NCI-H1694 (cell line): ENCODE results near the gene TRAPPC10.
"Not testable (repeated sequence)": the region's sequence is repeated elsewhere in the genome, so short reads cannot be mapped to it uniquely, and the experiment has no call there.

Source experiments
- DNase-seq: peaks from one replicate; lab custom pipeline; 2025; lab: John Stamatoyannopoulos, UW

TRAPPC10 gene

GRCh38 chr21:44145616-44146015 lies 133.5 kb downstream of the TRAPPC10 start:
- not testable (repeated sequence) for DNase-seq

DNA sequence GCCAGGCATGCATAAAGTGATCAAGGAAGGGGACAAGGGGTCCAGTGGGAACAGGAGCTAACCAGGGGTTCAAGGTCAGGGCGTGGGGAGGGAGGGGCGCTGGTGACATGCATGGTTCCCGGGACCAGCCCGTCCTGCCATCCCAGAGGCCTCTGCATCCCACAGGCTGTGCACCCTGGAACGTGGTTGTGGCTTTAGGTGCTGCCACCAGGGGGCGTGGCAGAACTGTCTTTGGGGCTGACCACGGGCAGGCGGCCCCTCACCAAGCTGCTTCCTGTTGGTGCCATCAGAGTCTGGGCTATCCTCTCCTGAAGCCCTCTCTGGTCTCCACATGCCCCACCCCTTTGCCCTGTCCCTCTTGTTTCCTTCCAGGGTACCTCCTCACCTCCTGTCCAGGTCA lies 135.0 kb downstream of the TRAPPC10 start:
- not testable (repeated sequence) for DNase-seq

DNA sequence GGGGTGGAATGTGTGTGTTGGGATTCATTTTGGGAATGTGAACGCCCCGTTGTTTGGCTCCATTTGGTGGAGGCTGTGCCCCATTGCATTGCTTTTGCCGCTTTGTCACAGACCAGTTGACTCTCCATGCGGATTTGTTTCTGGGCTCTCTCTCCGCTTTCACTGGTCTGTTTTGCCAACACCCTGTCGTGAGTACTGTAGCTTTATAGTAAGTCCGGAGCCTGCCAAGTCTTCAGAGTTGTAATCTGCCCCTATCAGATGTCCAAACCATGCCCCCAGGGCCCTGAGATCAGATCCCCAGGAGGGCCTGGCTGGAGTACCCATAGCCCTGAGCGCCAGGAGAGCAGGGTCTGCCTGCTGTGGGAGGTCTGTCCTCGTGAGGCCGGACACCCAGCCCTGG lies 138.1 kb downstream of the TRAPPC10 start:
- DNase-seq: not testable (repeated sequence)

DNA sequence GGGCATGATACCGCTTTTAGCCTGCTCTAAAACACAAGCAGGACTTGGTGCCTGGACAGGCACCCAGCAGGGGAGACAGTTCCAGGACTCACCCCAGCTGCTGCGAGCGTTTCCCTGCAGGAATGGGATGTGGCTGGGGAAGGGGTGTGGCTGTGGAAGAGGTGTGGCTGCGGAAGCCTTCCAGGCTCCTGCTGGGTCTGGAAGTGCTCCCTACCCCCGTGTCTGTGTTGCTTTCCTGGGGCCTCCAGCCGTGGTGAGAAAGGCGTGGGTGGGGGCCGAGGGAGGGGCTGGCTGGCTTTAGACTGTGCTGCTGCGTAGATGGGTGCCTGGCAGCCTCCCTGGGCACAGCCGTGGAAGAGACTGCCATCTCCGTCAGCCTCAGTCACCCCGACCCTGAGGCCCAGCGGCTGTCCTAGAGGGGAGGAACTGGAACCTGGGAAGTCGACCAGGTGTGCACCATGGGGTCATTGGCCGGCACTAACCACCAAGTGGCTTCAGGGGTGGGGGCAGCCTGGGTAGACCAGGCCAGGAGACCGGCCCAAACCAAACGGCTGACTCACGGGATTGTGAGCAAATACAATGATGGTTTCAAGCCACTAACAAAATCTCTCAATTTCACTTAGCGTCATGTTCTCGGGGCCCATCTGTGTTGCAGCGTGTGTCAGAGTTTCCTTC lies 141.2 kb downstream of the TRAPPC10 start:
- DNase-seq: not testable (repeated sequence)

- DNase-seq: not testable (repeated sequence)
Observed at GRCh38 chr21:44153889-44154228, 141.8 kb downstream of the TRAPPC10 start.

- not testable (repeated sequence) for DNase-seq
Observed at GRCh38 chr21:44154816-44155230, 142.7 kb downstream of the TRAPPC10 start.

DNA sequence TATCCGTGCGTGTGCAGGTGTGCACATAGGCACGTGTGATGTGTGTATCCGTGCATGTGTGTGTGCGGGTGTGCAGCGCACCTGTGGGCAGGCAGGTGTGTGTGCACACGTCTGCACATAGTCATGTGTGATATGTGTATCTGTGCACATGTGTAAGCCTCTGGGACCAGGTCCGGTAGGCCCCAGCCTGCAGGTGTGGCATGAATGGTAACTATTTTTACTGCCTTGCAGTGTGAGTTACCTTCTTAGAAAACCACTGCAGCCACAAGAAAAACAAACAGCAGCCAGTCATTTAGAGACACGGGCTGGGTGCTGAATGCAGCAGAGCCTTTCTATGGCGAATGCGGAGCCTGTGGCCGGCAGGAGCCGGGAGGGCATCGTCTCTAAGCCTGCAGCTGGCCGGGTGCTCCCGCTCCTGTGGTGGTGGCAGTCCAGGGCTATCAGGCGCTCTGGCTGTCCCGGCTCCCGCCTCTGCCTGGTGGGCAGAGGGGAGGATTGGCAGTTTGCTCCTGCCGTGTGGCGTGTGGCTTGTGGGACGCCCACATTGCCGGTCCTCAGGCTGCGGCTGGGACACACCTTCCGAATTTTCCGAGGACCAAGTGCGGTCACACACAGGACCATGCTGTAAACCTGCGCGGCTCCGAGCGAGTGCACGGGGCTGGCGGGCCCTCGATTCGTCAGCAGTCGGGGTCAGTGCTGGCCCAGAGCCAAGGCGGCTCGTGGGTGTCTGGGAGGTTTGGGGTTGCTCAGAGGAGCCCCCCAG lies 143.3 kb downstream of the TRAPPC10 start:
- DNase-seq: not testable (repeated sequence)

DNA sequence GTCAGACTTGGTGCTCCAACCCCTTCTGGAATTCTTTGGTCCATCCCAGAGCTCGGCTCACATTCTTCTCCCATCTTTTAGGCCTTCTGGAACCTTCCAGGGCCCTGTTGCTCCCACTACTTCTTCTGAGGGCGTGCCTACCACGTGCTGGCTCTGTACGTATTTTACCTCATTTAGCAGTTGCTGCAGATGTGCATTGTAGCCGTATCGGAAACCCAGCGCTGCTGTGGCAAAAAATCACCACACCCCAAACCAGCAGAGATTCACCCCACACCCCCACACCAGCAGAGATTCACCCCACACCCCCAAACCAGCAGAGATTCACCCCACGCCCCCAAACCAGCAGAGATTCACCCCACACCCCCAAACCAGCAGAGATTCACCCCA lies 143.9 kb downstream of the TRAPPC10 start:
- DNase-seq: not testable (repeated sequence)
